IMR-90 (cell line): ENCODE data around the gene CLDN2.

ENCODE experiments used
- BHLHE40 ChIP-seq: fragments of 150-350 bp; IDR thresholded peaks from 2 replicates; pipeline ENCODE4 v1.6.1; 2016; ENCODE audit warnings: mild to moderate bottlenecking, low read depth, low read length
- FOS ChIP-seq: fragments of 150-350 bp; IDR thresholded peaks from 2 replicates; pipeline ENCODE4 v1.6.1; 2016; ENCODE audit warnings: low read depth, low read length
- MXI1 ChIP-seq: IDR thresholded peaks from 2 replicates; pipeline ENCODE4 v1.6.1; 2012; ENCODE audit warnings: low read depth, mild to moderate bottlenecking, low read length, moderate library complexity, borderline replicate concordance
- NFE2L2 ChIP-seq: fragments of 150-350 bp; IDR thresholded peaks from 2 replicates; pipeline ENCODE4 v1.6.1; 2016; ENCODE audit warnings: low read depth, mild to moderate bottlenecking, low read length
- POLR2A ChIP-seq: IDR thresholded peaks from 2 replicates; pipeline ENCODE4 v1.6.1; 2012; ENCODE audit warnings: mild to moderate bottlenecking, low read depth, low read length
- RAD21 ChIP-seq: IDR thresholded peaks from 2 replicates; pipeline ENCODE4 v1.6.1; 2012; ENCODE audit warnings: low read length, improper control_type of control experiment
- RCOR1 ChIP-seq: IDR thresholded peaks from 2 replicates; pipeline ENCODE4 v1.6.1; 2012; ENCODE audit warnings: mild to moderate bottlenecking, low read length, improper control_type of control experiment; ENCODE audit not compliant: insufficient replicate concordance
- RFX5 ChIP-seq: IDR thresholded peaks from 2 replicates; pipeline ENCODE4 v1.8.0; 2012; ENCODE audit warnings: low read depth, mild to moderate bottlenecking, low read length, moderate library complexity
- SMC3 ChIP-seq: fragments of 150-350 bp; IDR thresholded peaks from 2 replicates; pipeline ENCODE4 v1.6.1; 2016; ENCODE audit warnings: low read depth, mild to moderate bottlenecking, antibody characterized with exemption, low read length, moderate library complexity
- TF ChIP-seq, protein P1 (sequence below): conservative IDR thresholded peaks from 2 replicates; pipeline ENCODE4 v1.5.1; 2012; ENCODE audit warnings: mild to moderate bottlenecking, low read depth, low read length, improper control_type of control experiment
- TF ChIP-seq, protein P2 (sequence below): fragments of 150-350 bp; IDR thresholded peaks from 2 replicates; pipeline ENCODE4 v1.6.1; 2017; ENCODE audit warnings: mild to moderate bottlenecking, antibody characterized with exemption, low read length, low read depth
- TF ChIP-seq, protein P3 (sequence below): fragments of 150-350 bp; IDR thresholded peaks from 2 replicates; pipeline ENCODE4 v1.6.1; 2016; ENCODE audit warnings: low read depth, mild to moderate bottlenecking, low read length, moderate library complexity, borderline replicate concordance

DNA sequence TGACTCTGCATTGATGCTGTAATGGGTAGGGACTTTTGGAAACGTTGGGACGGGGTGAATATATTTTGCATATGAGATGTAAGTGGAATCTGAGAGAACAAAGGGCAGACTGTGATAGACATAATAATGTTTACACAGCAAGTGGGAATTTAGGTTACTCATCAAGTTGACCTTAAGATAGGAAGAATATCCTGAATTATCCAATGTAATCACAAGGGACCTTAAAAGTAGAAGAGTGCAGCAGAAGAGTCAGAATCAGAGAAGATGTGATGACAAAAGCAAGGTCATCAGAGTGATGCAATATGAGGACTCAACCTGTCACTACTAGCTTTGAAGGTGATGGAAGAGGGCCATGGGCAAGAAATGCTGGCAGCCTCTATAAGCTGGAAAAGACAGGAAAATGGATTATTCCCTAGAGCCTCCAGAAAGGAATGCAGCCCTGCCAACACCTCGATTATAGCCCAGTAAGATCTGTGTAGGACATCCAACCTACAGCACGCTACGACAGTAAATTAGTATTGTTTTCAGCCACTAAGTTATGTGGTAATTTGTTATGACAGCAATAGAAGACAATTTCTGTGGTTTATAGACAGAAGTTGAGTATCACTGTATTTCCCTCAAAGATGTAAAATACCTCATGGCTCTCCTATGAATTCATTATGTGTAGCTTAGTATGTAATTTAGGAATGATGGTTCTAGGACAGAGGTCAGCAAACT is 53.4 kb downstream of the CLDN2 start:
- TF ChIP-seq, protein P1, sequence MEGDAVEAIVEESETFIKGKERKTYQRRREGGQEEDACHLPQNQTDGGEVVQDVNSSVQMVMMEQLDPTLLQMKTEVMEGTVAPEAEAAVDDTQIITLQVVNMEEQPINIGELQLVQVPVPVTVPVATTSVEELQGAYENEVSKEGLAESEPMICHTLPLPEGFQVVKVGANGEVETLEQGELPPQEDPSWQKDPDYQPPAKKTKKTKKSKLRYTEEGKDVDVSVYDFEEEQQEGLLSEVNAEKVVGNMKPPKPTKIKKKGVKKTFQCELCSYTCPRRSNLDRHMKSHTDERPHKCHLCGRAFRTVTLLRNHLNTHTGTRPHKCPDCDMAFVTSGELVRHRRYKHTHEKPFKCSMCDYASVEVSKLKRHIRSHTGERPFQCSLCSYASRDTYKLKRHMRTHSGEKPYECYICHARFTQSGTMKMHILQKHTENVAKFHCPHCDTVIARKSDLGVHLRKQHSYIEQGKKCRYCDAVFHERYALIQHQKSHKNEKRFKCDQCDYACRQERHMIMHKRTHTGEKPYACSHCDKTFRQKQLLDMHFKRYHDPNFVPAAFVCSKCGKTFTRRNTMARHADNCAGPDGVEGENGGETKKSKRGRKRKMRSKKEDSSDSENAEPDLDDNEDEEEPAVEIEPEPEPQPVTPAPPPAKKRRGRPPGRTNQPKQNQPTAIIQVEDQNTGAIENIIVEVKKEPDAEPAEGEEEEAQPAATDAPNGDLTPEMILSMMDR = no peak
- no peak for TF ChIP-seq POLR2A
- no peak for TF ChIP-seq RFX5
- no peak for TF ChIP-seq NFE2L2
- TF ChIP-seq, protein P2, sequence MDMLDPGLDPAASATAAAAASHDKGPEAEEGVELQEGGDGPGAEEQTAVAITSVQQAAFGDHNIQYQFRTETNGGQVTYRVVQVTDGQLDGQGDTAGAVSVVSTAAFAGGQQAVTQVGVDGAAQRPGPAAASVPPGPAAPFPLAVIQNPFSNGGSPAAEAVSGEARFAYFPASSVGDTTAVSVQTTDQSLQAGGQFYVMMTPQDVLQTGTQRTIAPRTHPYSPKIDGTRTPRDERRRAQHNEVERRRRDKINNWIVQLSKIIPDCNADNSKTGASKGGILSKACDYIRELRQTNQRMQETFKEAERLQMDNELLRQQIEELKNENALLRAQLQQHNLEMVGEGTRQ = no peak
- no peak for TF ChIP-seq MXI1
- no peak for TF ChIP-seq RAD21
- TF ChIP-seq SMC3 = no peak
- TF ChIP-seq BHLHE40 = no peak
- no peak for TF ChIP-seq RCOR1
- no peak for TF ChIP-seq FOS
- TF ChIP-seq, protein P3, sequence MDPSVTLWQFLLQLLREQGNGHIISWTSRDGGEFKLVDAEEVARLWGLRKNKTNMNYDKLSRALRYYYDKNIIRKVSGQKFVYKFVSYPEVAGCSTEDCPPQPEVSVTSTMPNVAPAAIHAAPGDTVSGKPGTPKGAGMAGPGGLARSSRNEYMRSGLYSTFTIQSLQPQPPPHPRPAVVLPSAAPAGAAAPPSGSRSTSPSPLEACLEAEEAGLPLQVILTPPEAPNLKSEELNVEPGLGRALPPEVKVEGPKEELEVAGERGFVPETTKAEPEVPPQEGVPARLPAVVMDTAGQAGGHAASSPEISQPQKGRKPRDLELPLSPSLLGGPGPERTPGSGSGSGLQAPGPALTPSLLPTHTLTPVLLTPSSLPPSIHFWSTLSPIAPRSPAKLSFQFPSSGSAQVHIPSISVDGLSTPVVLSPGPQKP = no peak
